ENCODE data around the gene PPWD1. TPM values are rescaled to one million over a fixed set of nuclear protein-coding genes. Genes with fewer than 3 reads are reported as not detected.

PPWD1 gene
- total RNA-seq, 6 donors from 2014 or later, result 29.0 to 87.9 (median 35.5) TPM

DNA sequence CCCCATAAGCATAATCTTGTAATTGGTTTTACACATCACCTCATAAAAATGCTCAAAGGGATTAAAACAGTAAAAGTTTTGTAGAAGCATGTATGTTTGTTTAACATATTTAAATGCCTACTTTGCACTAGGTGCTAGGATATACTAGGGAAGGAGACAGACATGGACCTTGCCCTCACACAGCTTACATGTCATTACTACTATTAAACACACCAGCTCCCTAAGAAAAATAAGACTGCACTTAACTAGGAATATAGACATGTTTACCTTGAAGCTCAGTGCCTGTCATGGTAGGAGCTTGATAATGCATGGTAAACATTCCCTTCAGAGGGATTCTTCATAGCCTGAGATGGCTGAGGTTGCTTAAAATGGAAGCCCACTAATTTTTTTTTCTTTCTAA is 67.9 kb downstream of the PPWD1 start:
- Histone ChIP-seq H3K9me3 (no peaks in the 10 kb centered on the region), H3K27ac (no peak overlapping the region), H3K36me3 (peaks cover 0 to 28% (median 7%) of the 10 kb centered on the region in 4 donors), H3K4me3 (no peak overlapping the region), H3K4me1 (peaks cover 3 to 9% (median 4%) of the 10 kb centered on the region in 4 donors), H3K27me3 (no peaks in the 10 kb centered on the region)
- DNase-seq (no peak), ATAC-seq (ENCODE audit: low FRiP score in 2 of 2) (no peak)
- TF ChIP-seq POLR2A (IDR thresholded peaks at IDR 0.05), result no peak
- no peak for TF ChIP-seq EP300 (IDR thresholded peaks at IDR 0.05)
- TF ChIP-seq, protein P1, sequence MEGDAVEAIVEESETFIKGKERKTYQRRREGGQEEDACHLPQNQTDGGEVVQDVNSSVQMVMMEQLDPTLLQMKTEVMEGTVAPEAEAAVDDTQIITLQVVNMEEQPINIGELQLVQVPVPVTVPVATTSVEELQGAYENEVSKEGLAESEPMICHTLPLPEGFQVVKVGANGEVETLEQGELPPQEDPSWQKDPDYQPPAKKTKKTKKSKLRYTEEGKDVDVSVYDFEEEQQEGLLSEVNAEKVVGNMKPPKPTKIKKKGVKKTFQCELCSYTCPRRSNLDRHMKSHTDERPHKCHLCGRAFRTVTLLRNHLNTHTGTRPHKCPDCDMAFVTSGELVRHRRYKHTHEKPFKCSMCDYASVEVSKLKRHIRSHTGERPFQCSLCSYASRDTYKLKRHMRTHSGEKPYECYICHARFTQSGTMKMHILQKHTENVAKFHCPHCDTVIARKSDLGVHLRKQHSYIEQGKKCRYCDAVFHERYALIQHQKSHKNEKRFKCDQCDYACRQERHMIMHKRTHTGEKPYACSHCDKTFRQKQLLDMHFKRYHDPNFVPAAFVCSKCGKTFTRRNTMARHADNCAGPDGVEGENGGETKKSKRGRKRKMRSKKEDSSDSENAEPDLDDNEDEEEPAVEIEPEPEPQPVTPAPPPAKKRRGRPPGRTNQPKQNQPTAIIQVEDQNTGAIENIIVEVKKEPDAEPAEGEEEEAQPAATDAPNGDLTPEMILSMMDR (IDR thresholded peaks at IDR 0.05), result no peak
- TF ChIP-seq POLR2AphosphoS5 (IDR thresholded peaks at IDR 0.05), result no peak

Small RNA genes lying within 50 kb of the gene (small RNA-seq; reads per million reads assigned to genes)
- 0 reads per million in 4 donors for gene RNU6-540P

Other genes starting within 250 kb of the PPWD1 start
- 10 to 100 TPM in 2 of 6 donors, 1 to 10 TPM in 4; 2.2 to 19.4 (median 6.5) TPM for gene ADAMTS6, start 81.4 kb upstream of the PPWD1 start, total RNA-seq
- 10 to 100 TPM in 1 of 6 donors, 1 to 10 TPM in 4, not detected in 1; 2.3 to 23.0 (median 4.3) TPM for gene CENPK, start 128 bp upstream of the PPWD1 start, total RNA-seq
- gene TRIM23, start 61.0 kb downstream of the PPWD1 start, total RNA-seq, result 10 to 100 TPM in 5 of 6 donors, 1 to 10 TPM in 1; 9.4 to 20.5 (median 15.0) TPM
- gene SHLD3, start 61.7 kb downstream of the PPWD1 start, total RNA-seq, result 1 to 10 TPM in 5 of 6 donors, under 1 TPM in 1; 0.67 to 6.4 (median 3.4) TPM
- gene TRAPPC13, start 61.7 kb downstream of the PPWD1 start, total RNA-seq, result 10 to 100 TPM; 16.1 to 27.4 (median 21.8) TPM
- gene SGTB, start 158.8 kb downstream of the PPWD1 start, total RNA-seq, result 1 to 10 TPM; 5.2 to 9.8 (median 8.0) TPM
- gene NLN, start 158.9 kb downstream of the PPWD1 start, total RNA-seq, result 10 to 100 TPM in 4 of 6 donors, 1 to 10 TPM in 2; 4.2 to 20.8 (median 13.1) TPM